NCI-H2171 (cell line): Measurements from ENCODE around the gene ATE1.
"Not testable (repeated sequence)": the region's sequence is repeated elsewhere in the genome, so short reads cannot be mapped to it uniquely, and the experiment has no call there.

Experiments
- DNase-seq: peaks from one replicate; lab custom pipeline; 2025; lab: John Stamatoyannopoulos, UW

ATE1 gene

GRCh38 chr10:121736315-121737130, 191.3 kb downstream of the ATE1 start:
- DNase-seq = no peak

GRCh38 chr10:121735263-121735662, 192.6 kb downstream of the ATE1 start:
- no peak for DNase-seq

- DNase-seq = no peak
Observed at GRCh38 chr10:121734589-121735045, 193.2 kb downstream of the ATE1 start.

- peak; percentile 68 for DNase-seq
Observed at GRCh38 chr10:121732656-121733445, 195.0 kb downstream of the ATE1 start.

- no peak for DNase-seq
Observed at GRCh38 chr10:121732172-121732571, 195.7 kb downstream of the ATE1 start.

- no peak for DNase-seq
Observed at GRCh38 chr10:121724282-121724681, 203.5 kb downstream of the ATE1 start.

- DNase-seq = no peak
Observed at GRCh38 chr10:121722665-121723064, 205.2 kb downstream of the ATE1 start.

- DNase-seq = no peak
Observed at GRCh38 chr10:121721257-121721656, 206.6 kb downstream of the ATE1 start.

GRCh38 chr10:121715969-121716368, 211.9 kb downstream of the ATE1 start:
- no peak for DNase-seq

- no peak for DNase-seq
Observed at GRCh38 chr10:121715076-121715475, 212.8 kb downstream of the ATE1 start.

GRCh38 chr10:121713486-121713885, 214.3 kb downstream of the ATE1 start:
- no peak for DNase-seq

GRCh38 chr10:121710971-121711370, 216.9 kb downstream of the ATE1 start:
- DNase-seq = no peak

- DNase-seq = no peak
Observed at GRCh38 chr10:121710207-121710606, 217.6 kb downstream of the ATE1 start.

- no peak for DNase-seq
Observed at GRCh38 chr10:121709675-121710073, 218.2 kb downstream of the ATE1 start.

GRCh38 chr10:121708728-121709674, 218.8 kb downstream of the ATE1 start:
- no peak for DNase-seq

- DNase-seq = no peak
Observed at GRCh38 chr10:121702351-121703320, 225.2 kb downstream of the ATE1 start.

- DNase-seq = no peak
Observed at GRCh38 chr10:121700416-121700815, 227.4 kb downstream of the ATE1 start.

- DNase-seq = not testable (repeated sequence)
Observed at GRCh38 chr10:121699703-121700102, 228.1 kb downstream of the ATE1 start.

GRCh38 chr10:121698902-121699301, 228.9 kb downstream of the ATE1 start:
- no peak for DNase-seq

GRCh38 chr10:121698336-121698735, 229.5 kb downstream of the ATE1 start:
- no peak for DNase-seq

GRCh38 chr10:121696854-121697253, 231.0 kb downstream of the ATE1 start:
- no peak for DNase-seq
